ENCODE results near the gene KATNA1. TPM values are rescaled to one million over a fixed set of nuclear protein-coding genes. Genes with fewer than 3 reads are reported as not detected.

Gene KATNA1
- total RNA-seq, 1 donor from 2014 or later = 19.2 TPM

GRCh38 chr6:149660028-149660427 lies 11.5 kb upstream of the KATNA1 start:
- Mint-ChIP-seq H3K36me3 (ENCODE audit: low read depth) (peaks cover 47% of the 10 kb centered on the region), H3K4me3 (no peak overlapping the region), H3K27ac (no peak overlapping the region), H3K27me3 (no peaks in the 10 kb centered on the region), H3K9me3 (no peaks in the 10 kb centered on the region), H3K4me1 (no peaks in the 10 kb centered on the region)
- no peak for TF ChIP-seq CTCF (IDR thresholded peaks at IDR 0.05)
- DNase-seq = no peak
- CTCF ChIA-PET = no interaction called here
- ATAC-seq (ENCODE audit: low read depth) = no peak
- POLR2A ChIA-PET = no interaction called here
- intact Hi-C loops (cut with micrococcal nuclease) = no loop called here

GRCh38 chr6:149657441-149657840 lies 8.9 kb upstream of the KATNA1 start:
- intact Hi-C loops (cut with micrococcal nuclease) = no loop called here
- CTCF ChIA-PET = no interaction called here
- Mint-ChIP-seq H3K4me3 (no peak overlapping the region), H3K27ac (no peak overlapping the region), H3K27me3 (no peaks in the 10 kb centered on the region), H3K9me3 (no peaks in the 10 kb centered on the region), H3K36me3 (ENCODE audit: low read depth) (peaks cover 27% of the 10 kb centered on the region), H3K4me1 (no peaks in the 10 kb centered on the region)
- no peak for ATAC-seq (ENCODE audit: low read depth)
- no peak for DNase-seq
- TF ChIP-seq CTCF (IDR thresholded peaks at IDR 0.05) = no peak
- POLR2A ChIA-PET = no interaction called here

GRCh38 chr6:149651056-149651455 lies 2.5 kb upstream of the KATNA1 start:
- no peaks in the 10 kb centered on the region for H3K27me3 Mint-ChIP-seq
- ATAC-seq (ENCODE audit: low read depth) (no peak), DNase-seq (no peak)
- H3K4me3 Mint-ChIP-seq = no peak overlapping the region
- H3K27ac Mint-ChIP-seq = no peak overlapping the region
- peaks cover 22% of the 10 kb centered on the region for H3K4me1 Mint-ChIP-seq
- TF ChIP-seq CTCF (IDR thresholded peaks at IDR 0.05) = no peak
- peaks cover 2% of the 10 kb centered on the region for H3K36me3 Mint-ChIP-seq (ENCODE audit: low read depth)
- CTCF ChIA-PET = interaction anchor here (0.6 kb wide), 1 partner anchor 232 kb away, joined by 3 read pairs; no protein-coding TSS in a partner anchor
- POLR2A ChIA-PET = no interaction called here
- intact Hi-C loops (cut with micrococcal nuclease) = no loop called here
- H3K9me3 Mint-ChIP-seq = no peaks in the 10 kb centered on the region

- no peak overlapping the region for H3K4me3 Mint-ChIP-seq
- TF ChIP-seq CTCF (IDR thresholded peaks at IDR 0.05) = no peak
- DNase-seq (no peak), ATAC-seq (ENCODE audit: low read depth) (no peak)
- no peaks in the 10 kb centered on the region for H3K27me3 Mint-ChIP-seq
- H3K36me3 Mint-ChIP-seq (ENCODE audit: low read depth) = peaks cover 2% of the 10 kb centered on the region
- H3K27ac Mint-ChIP-seq = no peak overlapping the region
- intact Hi-C loops (cut with micrococcal nuclease) = no loop called here
- H3K4me1 Mint-ChIP-seq = peaks cover 40% of the 10 kb centered on the region
- POLR2A ChIA-PET = interaction anchor here (0.5 to 0.7 kb wide), 2 partner anchors 119 to 266 kb away, joined by 3 to 9 read pairs; no protein-coding TSS in a partner anchor
- no peaks in the 10 kb centered on the region for H3K9me3 Mint-ChIP-seq
- CTCF ChIA-PET = no interaction called here
These were observed 1.9 kb downstream of the KATNA1 start for GRCh38 chr6:149646599-149646998.

- ATAC-seq (ENCODE audit: low read depth) = peak; percentile 25
- H3K4me1 Mint-ChIP-seq = peaks cover 34% of the 10 kb centered on the region
- TF ChIP-seq CTCF (IDR thresholded peaks at IDR 0.05) = no peak
- H3K27ac Mint-ChIP-seq = no peak overlapping the region
- no peaks in the 10 kb centered on the region for H3K9me3 Mint-ChIP-seq
- no peak for DNase-seq
- H3K4me3 Mint-ChIP-seq = no peak overlapping the region
- intact Hi-C loops (cut with micrococcal nuclease) = no loop called here
- ChIA-PET CTCF (no interaction called here), POLR2A (no interaction called here)
- H3K27me3 Mint-ChIP-seq = no peaks in the 10 kb centered on the region
- peaks cover 11% of the 10 kb centered on the region for H3K36me3 Mint-ChIP-seq (ENCODE audit: low read depth)
These were observed 5.5 kb downstream of the KATNA1 start for GRCh38 chr6:149642829-149643580.

Data from activated B cell treated with CpG ODN at 0.5 μM for 24 hours (primary cell).